Caco-2 (cell line): Measurements from ENCODE around the gene DHRS7C. TPM values are rescaled to one million over a fixed set of nuclear protein-coding genes. Genes with fewer than 3 reads are reported as not detected.

Experiments used
- BruUV-seq: library from RNA; stranded (reverse); fragments of 400-500 nt; replicated peaks from 2 replicates; lab custom pipeline; 2021; lab: Mats Ljungman, UMichigan
- CTCF ChIA-PET: fragments of 300-600 bp; sonication (Branson Sonifier 250); formaldehyde crosslinking; loops from one replicate; lab custom pipeline; 2022; ENCODE audit warnings: antibody characterized with exemption; lab: Charles Lee
- POLR2A ChIA-PET: fragments of 300-600 bp; sonication (Branson Sonifier 250); formaldehyde crosslinking; loops from one replicate; lab custom pipeline; 2022; ENCODE audit warnings: antibody characterized with exemption; lab: Charles Lee
- DNase-seq, 2 experiments: peaks; one replicate each; pipeline versions ENCODE4 v3.0.0 to v3.0.0-alpha.2; 2020 to 2022
- H3K27me3 ChIP-seq: replicated peaks from 2 replicates; pipeline ENCODE4 v1.6.0; 2011; ENCODE audit warnings: low read length; ENCODE audit not compliant: control insufficient read depth, insufficient read depth
- H3K36me3 ChIP-seq: 2 replicates; pipeline ENCODE4 v1.5.1; 2011; ENCODE audit warnings: low read length; ENCODE audit not compliant: control insufficient read depth, insufficient read depth
- H3K4me1 ChIP-seq: fragments of 250-450 bp; sonication (Bioruptor Pico); 2 replicates; pipeline ENCODE4 v1.5.1; 2020; ENCODE audit warnings: mild to moderate bottlenecking
- H3K4me3 ChIP-seq: 2 replicates; pipeline ENCODE4 v1.5.1; 2011; ENCODE audit warnings: low read depth, mild to moderate bottlenecking, control low read depth, low read length
- H3K9me3 ChIP-seq: fragments of 250-450 bp; sonication (Bioruptor Pico); 2 replicates; pipeline ENCODE4 v1.5.1; 2020; ENCODE audit warnings: mild to moderate bottlenecking, moderate library complexity
- H3K27ac Mint-ChIP-seq: one replicate; pipeline ENCODE4 v1.8.0; 2022; ENCODE audit warnings: mixed read lengths; ENCODE audit not compliant: unreplicated experiment
- H3K27me3 Mint-ChIP-seq: one replicate; pipeline ENCODE4 v1.8.0; 2022; ENCODE audit warnings: mixed read lengths; ENCODE audit not compliant: insufficient read depth, unreplicated experiment
- H3K36me3 Mint-ChIP-seq: one replicate; pipeline ENCODE4 v1.8.0; 2022; ENCODE audit warnings: mild to moderate bottlenecking, mixed read lengths; ENCODE audit not compliant: insufficient read depth, unreplicated experiment
- H3K4me1 Mint-ChIP-seq: one replicate; pipeline ENCODE4 v1.8.0; 2022; ENCODE audit warnings: low read depth, mixed read lengths; ENCODE audit not compliant: unreplicated experiment
- H3K4me3 Mint-ChIP-seq: one replicate; pipeline ENCODE4 v1.8.0; 2022; ENCODE audit warnings: mild to moderate bottlenecking, moderate library complexity, mixed read lengths; ENCODE audit not compliant: unreplicated experiment
- H3K9me3 Mint-ChIP-seq: one replicate; pipeline ENCODE4 v1.8.0; 2022; ENCODE audit warnings: mixed read lengths; ENCODE audit not compliant: unreplicated experiment
- intact Hi-C: fragments of 100-400 bp; cut with micrococcal nuclease; formaldehyde crosslinking; loops from one replicate; pipeline ENCODE4 v1.10.0; 2022; ENCODE audit not compliant: unreplicated experiment
- total RNA-seq: library from RNA; stranded (reverse); gene quantifications from 2 replicates; pipeline ENCODE4 v1.2.3, GENCODE V29; 2022
- TF ChIP-seq, protein P1 (sequence below), 2 experiments: fragments of 200-600 bp in 1 of 2; IDR thresholded peaks; 1 replicate in 1 of 2; 2 replicates in 1 of 2; pipeline versions ENCODE4 v1.5.1 to v1.8.0; 2011 to 2022; ENCODE audit warnings: antibody characterized with exemption in 1 of 2, control low read depth in 1 of 2, inconsistent platforms in 1 of 2, low read depth in 1 of 2, low read length in 1 of 2, mild to moderate bottlenecking in 1 of 2, moderate library complexity in 1 of 2; ENCODE audit not compliant: insufficient read depth in 1 of 2, severe bottlenecking in 1 of 2, unreplicated experiment in 1 of 2

Gene DHRS7C
- total RNA-seq, 1 experiment from 2014 or later: not detected

DNA sequence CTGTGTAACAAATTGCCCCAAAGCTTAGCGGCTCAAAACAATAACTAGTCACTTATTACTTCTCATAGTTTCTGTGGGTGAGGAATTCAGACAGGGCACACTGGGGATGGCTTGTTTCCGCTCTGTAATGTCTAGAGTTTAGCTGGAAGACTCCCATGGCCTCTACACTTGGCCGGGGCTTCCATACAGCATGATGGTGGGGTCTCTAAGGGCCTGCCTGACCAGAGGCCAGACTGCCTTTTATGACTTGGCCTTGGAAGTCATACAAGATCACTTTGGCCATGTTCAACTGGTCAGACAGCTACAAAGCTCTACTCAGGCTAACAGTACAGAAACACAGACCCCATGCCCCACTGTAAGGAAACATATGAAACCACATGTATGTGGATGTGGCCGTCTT, 42.5 kb upstream of the DHRS7C start:
- DNase-seq: no peak
- TF ChIP-seq, protein P1, sequence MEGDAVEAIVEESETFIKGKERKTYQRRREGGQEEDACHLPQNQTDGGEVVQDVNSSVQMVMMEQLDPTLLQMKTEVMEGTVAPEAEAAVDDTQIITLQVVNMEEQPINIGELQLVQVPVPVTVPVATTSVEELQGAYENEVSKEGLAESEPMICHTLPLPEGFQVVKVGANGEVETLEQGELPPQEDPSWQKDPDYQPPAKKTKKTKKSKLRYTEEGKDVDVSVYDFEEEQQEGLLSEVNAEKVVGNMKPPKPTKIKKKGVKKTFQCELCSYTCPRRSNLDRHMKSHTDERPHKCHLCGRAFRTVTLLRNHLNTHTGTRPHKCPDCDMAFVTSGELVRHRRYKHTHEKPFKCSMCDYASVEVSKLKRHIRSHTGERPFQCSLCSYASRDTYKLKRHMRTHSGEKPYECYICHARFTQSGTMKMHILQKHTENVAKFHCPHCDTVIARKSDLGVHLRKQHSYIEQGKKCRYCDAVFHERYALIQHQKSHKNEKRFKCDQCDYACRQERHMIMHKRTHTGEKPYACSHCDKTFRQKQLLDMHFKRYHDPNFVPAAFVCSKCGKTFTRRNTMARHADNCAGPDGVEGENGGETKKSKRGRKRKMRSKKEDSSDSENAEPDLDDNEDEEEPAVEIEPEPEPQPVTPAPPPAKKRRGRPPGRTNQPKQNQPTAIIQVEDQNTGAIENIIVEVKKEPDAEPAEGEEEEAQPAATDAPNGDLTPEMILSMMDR (IDR thresholded peaks at IDR 0.05; ENCODE audit: insufficient read depth in 1 of 2, low read depth in 1 of 2, low read length in 1 of 2, severe bottlenecking in 1 of 2, unreplicated experiment in 1 of 2): no peak
- Histone ChIP-seq H3K36me3 (no peaks in the 10 kb centered on the region), H3K4me3 (no peak overlapping the region), H3K4me1 (no peaks in the 10 kb centered on the region), H3K9me3 (no peaks in the 10 kb centered on the region), H3K27me3 (no peaks in the 10 kb centered on the region)
- Mint-ChIP-seq H3K27ac (no peak overlapping the region), H3K9me3 (no peaks in the 10 kb centered on the region), H3K4me1 (no peaks in the 10 kb centered on the region), H3K27me3 (peaks cover 3% of the 10 kb centered on the region), H3K4me3 (no peak overlapping the region), H3K36me3 (no peaks in the 10 kb centered on the region)
- intact Hi-C loops: no loop called here
- ChIA-PET CTCF (no interaction called here), POLR2A (no interaction called here)
- no TSS peak for BruUV-seq

DNA sequence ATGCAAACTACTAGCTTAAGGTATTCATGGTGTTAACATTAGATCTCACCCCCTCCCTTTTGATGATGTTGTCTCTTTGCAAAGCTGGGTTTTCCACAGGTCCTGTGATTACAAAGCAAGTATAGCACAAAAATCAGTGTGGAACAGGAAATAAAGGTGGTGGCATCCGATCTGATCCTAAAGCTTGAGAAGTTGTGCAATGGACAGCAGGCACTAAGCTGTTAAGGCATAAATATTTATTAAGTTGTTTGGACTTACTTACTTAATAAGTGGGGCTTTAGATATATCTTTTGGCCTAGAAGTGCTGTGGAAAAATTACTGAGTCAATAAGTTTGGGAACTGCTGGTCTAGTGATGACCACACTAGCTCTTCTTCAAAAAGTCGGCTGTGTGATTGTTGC, 39.3 kb upstream of the DHRS7C start:
- intact Hi-C loops: no loop called here
- H3K9me3 Mint-ChIP-seq: no peaks in the 10 kb centered on the region
- H3K27me3 ChIP-seq: no peaks in the 10 kb centered on the region
- no peaks in the 10 kb centered on the region for H3K36me3 ChIP-seq
- no peak overlapping the region for H3K27ac Mint-ChIP-seq
- H3K4me3 Mint-ChIP-seq: no peak overlapping the region
- DNase-seq: no peak
- TF ChIP-seq, protein P1 (IDR thresholded peaks at IDR 0.05; ENCODE audit: insufficient read depth in 1 of 2, low read depth in 1 of 2, low read length in 1 of 2, severe bottlenecking in 1 of 2, unreplicated experiment in 1 of 2): no peak
- no peaks in the 10 kb centered on the region for H3K27me3 Mint-ChIP-seq
- BruUV-seq: no TSS peak
- ChIA-PET POLR2A (no interaction called here), CTCF (no interaction called here)
- no peak overlapping the region for H3K4me3 ChIP-seq
- H3K4me1 Mint-ChIP-seq: no peaks in the 10 kb centered on the region
- no peaks in the 10 kb centered on the region for H3K9me3 ChIP-seq
- no peaks in the 10 kb centered on the region for H3K4me1 ChIP-seq
- no peaks in the 10 kb centered on the region for H3K36me3 Mint-ChIP-seq

DNA sequence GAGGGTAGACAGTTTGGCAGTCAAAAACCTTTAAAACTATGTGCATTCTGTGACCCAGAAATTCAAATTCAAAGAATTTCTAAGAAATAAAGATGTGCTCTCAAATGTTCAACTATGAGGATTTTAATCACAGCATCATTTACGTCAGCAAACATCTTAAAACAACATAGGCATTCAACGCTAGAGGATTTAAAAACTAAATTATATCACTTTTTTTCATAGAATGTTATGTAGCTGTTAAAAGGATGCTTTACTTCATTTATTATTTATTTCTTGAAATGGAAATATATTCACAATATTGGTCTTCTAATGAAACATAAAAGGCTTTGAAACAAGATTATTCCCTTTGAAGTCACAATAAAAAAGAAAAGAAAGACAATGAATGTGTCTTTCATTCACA, 38.0 kb upstream of the DHRS7C start:
- no peaks in the 10 kb centered on the region for H3K9me3 Mint-ChIP-seq
- H3K27ac Mint-ChIP-seq: no peak overlapping the region
- ChIA-PET POLR2A (no interaction called here), CTCF (no interaction called here)
- TF ChIP-seq, protein P1 (IDR thresholded peaks at IDR 0.05; ENCODE audit: insufficient read depth in 1 of 2, low read depth in 1 of 2, low read length in 1 of 2, severe bottlenecking in 1 of 2, unreplicated experiment in 1 of 2): no peak
- Histone ChIP-seq H3K36me3 (no peaks in the 10 kb centered on the region), H3K4me3 (no peak overlapping the region), H3K27me3 (no peaks in the 10 kb centered on the region), H3K9me3 (no peaks in the 10 kb centered on the region), H3K4me1 (no peaks in the 10 kb centered on the region)
- H3K4me3 Mint-ChIP-seq: no peak overlapping the region
- H3K27me3 Mint-ChIP-seq: no peaks in the 10 kb centered on the region
- no peaks in the 10 kb centered on the region for H3K4me1 Mint-ChIP-seq
- intact Hi-C loops: no loop called here
- H3K36me3 Mint-ChIP-seq: no peaks in the 10 kb centered on the region
- no peak for DNase-seq
- no TSS peak for BruUV-seq
